ENCODE measurements around the gene GNAI3.

DNA sequence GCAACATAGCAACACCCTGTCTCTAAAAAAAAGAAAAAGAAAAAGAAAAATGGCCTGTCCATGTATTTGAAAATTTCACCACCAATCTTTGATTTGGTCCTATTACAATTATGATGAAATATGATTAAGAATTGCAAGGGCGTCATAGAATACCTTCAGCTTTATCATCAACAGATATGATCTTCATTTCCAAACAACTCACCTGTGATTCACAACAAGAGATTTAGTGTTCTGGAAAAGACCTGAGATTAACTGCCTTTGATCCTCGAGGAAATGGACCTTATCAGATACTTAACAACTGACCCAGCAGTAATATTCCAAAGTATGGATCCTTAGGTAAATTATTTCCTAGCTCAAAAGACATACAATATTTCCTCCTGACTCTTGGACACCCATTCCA is 104.0 kb downstream of the GNAI3 start:
- TF ChIP-seq, protein P1, sequence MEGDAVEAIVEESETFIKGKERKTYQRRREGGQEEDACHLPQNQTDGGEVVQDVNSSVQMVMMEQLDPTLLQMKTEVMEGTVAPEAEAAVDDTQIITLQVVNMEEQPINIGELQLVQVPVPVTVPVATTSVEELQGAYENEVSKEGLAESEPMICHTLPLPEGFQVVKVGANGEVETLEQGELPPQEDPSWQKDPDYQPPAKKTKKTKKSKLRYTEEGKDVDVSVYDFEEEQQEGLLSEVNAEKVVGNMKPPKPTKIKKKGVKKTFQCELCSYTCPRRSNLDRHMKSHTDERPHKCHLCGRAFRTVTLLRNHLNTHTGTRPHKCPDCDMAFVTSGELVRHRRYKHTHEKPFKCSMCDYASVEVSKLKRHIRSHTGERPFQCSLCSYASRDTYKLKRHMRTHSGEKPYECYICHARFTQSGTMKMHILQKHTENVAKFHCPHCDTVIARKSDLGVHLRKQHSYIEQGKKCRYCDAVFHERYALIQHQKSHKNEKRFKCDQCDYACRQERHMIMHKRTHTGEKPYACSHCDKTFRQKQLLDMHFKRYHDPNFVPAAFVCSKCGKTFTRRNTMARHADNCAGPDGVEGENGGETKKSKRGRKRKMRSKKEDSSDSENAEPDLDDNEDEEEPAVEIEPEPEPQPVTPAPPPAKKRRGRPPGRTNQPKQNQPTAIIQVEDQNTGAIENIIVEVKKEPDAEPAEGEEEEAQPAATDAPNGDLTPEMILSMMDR (conservative IDR thresholded peaks at IDR 0.05; ENCODE audit: low read depth, low read length) = no peak
- TF ChIP-seq EZH2 (IDR thresholded peaks at IDR 0.05; ENCODE audit: borderline replicate concordance, low read depth, low read length, poor library complexity, severe bottlenecking) = no peak
